Right lobe of liver (tissue), 6 donors: ENCODE results near the gene NLRP1. TPM values are rescaled to one million over a fixed set of nuclear protein-coding genes. Genes with fewer than 3 reads are reported as not detected.

Experiments
- ATAC-seq, 4 donors: fragments of 200-7000 bp; cut with Tn5 transposase; one replicate each; pipeline ENCODE4 v1.9.1; 2020; ENCODE audit warnings: mild to moderate bottlenecking in 4 of 4, moderate library complexity in 4 of 4
- DNase-seq, 3 donors: peaks; one replicate each; pipeline ENCODE4 v3.0.0-alpha.2; 2020
- H3K27ac ChIP-seq, 3 donors: fragments of 200-600 bp; one replicate each; pipeline ENCODE4 v1.8.0; 2022
- H3K27me3 ChIP-seq, 2 donors: fragments of 200-600 bp; one replicate each; pipeline ENCODE4 v1.8.0; 2022
- H3K36me3 ChIP-seq, 4 donors: fragments of 200-600 bp; sonication (generic) in 1 of 4; one replicate each; pipeline versions ENCODE4 v1.5.1 to v1.8.0; 2017 to 2022; ENCODE audit warnings: control low read depth in 1 of 4
- H3K4me1 ChIP-seq, 4 donors: fragments of 200-600 bp; sonication (generic) in 1 of 4; one replicate each; pipeline versions ENCODE4 v1.5.1 to v1.8.0; 2017 to 2022; ENCODE audit warnings: control low read depth in 1 of 4
- H3K4me3 ChIP-seq, 3 donors: fragments of 200-600 bp; one replicate each; pipeline ENCODE4 v1.8.0; 2022
- H3K9me3 ChIP-seq, 4 donors: fragments of 200-600 bp; sonication (generic) in 1 of 4; one replicate each; pipeline versions ENCODE4 v1.5.1 to v1.8.0; 2017 to 2022; ENCODE audit warnings: control low read depth in 1 of 4
- CTCF ChIP-seq, 4 donors: fragments of 200-600 bp in 3 of 4; fragments of 450-650 bp in 1 of 4; IDR thresholded peaks; one replicate each; pipeline versions ENCODE4 v1.5.1 to v1.8.0; 2016 to 2022; ENCODE audit warnings: antibody characterized with exemption in 4 of 4, mild to moderate bottlenecking in 2 of 4
- POLR2A ChIP-seq: fragments of 450-650 bp; IDR thresholded peaks from one replicate; pipeline ENCODE4 v1.6.1; 2017; ENCODE audit warnings: antibody characterized with exemption, mild to moderate bottlenecking
- WGBS: methylation state at CpG from one replicate; pipeline ENCODE4 v1.1.6; 2018; ENCODE audit warnings: low coverage, low lambda C conversion rate; ENCODE audit not compliant: insufficient coverage; ENCODE audit errors: missing lambda C conversion rate; 5-methylcytosine and 5-hydroxymethylcytosine counted together
- intact Hi-C, 2 donors: fragments of 100-400 bp; cut with DNase I; formaldehyde crosslinking; loops; one replicate each; pipeline versions ENCODE4 v1.11.2 to v1.14.1; 2022
- total RNA-seq, 6 experiments: library from RNA; depleted of rRNA in 2 of 6; stranded (reverse); fragments of >200 nt in 2 of 6; fragmentation: NEBNext Ultra II Directional in 3 of 6; extraction: Animal tissue kit (Norgen Biotek cat#: 25700) in 3 of 6; gene quantifications; one replicate each; pipeline versions ENCODE4 v1.1.0 to v1.2.4, GENCODE V29; 2016 to 2023
- donor health status: DM: no; HTN: yes; CAD: no.
- donor health status: DM: no; HTN: no; CAD: no.
- donor health status: DM: no; HTN: no; CAD: no.
- donor health status: DM: no; HTN: yes; CAD: no.
- donor health status: DM: no; HTN: yes; CAD: no.

Gene NLRP1
- total RNA-seq, 6 experiments from 2014 or later, result 2.5 to 4.7 (median 3.3) TPM

- DNase-seq (peak; percentile 98 to 99 (median 99)), ATAC-seq (peak; percentile 92 to 96 (median 95))
- H3K4me3 ChIP-seq, result peak within 1 kb of the TSS; percentile 85 to 98 (median 91)
- no peaks in the 10 kb centered on the region for H3K27me3 ChIP-seq
- H3K27ac ChIP-seq, result peak within 1 kb of the TSS; percentile 96 to 99 (median 98)
- no peaks in the 10 kb centered on the region for H3K9me3 ChIP-seq
- H3K36me3 ChIP-seq, result peaks cover 0 to 46% (median 22%) of the 10 kb centered on the region in 4 donors
- WGBS, result under 1% methylated on average over 66 of the region's 77 CpGs
- H3K4me1 ChIP-seq, result peaks cover 0 to 27% (median 9%) of the 10 kb centered on the region in 4 donors
- intact Hi-C loops, result no loop called here
- TF ChIP-seq CTCF (IDR thresholded peaks at IDR 0.05), result no peak
- TF ChIP-seq POLR2A, result peak; percentile 86
These were observed 97.8 kb downstream of the NLRP1 start, which contains the start of gene MIS12 for GRCh38 chr17:5486206-5487124. Gene MIS12, plus strand, starts transcription at chr17:5486566. Its CDS starts 2,297 bp downstream, at chr17:5488863.

GRCh38 chr17:5485270-5486205, 98.8 kb downstream of the NLRP1 start, which contains the start of gene DERL2:
Gene DERL2, minus strand, starts transcription at chr17:5486178. Its CDS starts 17 bp downstream, at chr17:5486161.
- Histone ChIP-seq H3K36me3 (peaks cover 0 to 51% (median 23%) of the 10 kb centered on the region in 4 donors), H3K27me3 (no peaks in the 10 kb centered on the region), H3K4me1 (peaks cover 0 to 27% (median 9%) of the 10 kb centered on the region in 4 donors), H3K27ac (peak within 1 kb of the TSS; percentile 96 to 99 (median 98)), H3K9me3 (no peaks in the 10 kb centered on the region), H3K4me3 (peak within 1 kb of the TSS; percentile 85 to 98 (median 91))
- TF ChIP-seq CTCF (IDR thresholded peaks at IDR 0.05) (no peak), POLR2A (no peak)
- ATAC-seq, result peak; percentile 1 to 9 (median 4)
- intact Hi-C loops, result no loop called here
- WGBS, result 7% methylated on average over 20 of the region's 29 CpGs
- DNase-seq, result no peak

GRCh38 chr17:5481451-5481850, 102.9 kb downstream of the NLRP1 start:
- peaks cover 9 to 72% (median 33%) of the 10 kb centered on the region in 4 donors for H3K36me3 ChIP-seq
- ATAC-seq, result no peak
- WGBS, result 81% methylated on average over 4 of the region's 4 CpGs

More at GRCh38 chr17:5481451-5481850, 102.9 kb downstream of the NLRP1 start:
- no peak overlapping the region for H3K27ac ChIP-seq
- TF ChIP-seq POLR2A, result no peak
- no peak for TF ChIP-seq CTCF (IDR thresholded peaks at IDR 0.05)
- intact Hi-C loops, result no loop called here
- no peak for DNase-seq
- H3K9me3 ChIP-seq, result no peaks in the 10 kb centered on the region
- no peak overlapping the region for H3K4me3 ChIP-seq
- H3K27me3 ChIP-seq, result no peaks in the 10 kb centered on the region
- H3K4me1 ChIP-seq, result peaks cover 0 to 14% (median 6%) of the 10 kb centered on the region in 4 donors
